Panc1 (cell line): ENCODE results near the gene C8B.

ENCODE experiments used
- SIN3A ChIP-seq: IDR thresholded peaks from 2 replicates; pipeline ENCODE4 v1.6.1; 2012; ENCODE audit warnings: low read depth, mild to moderate bottlenecking, low read length, moderate library complexity, borderline replicate concordance; ENCODE audit not compliant: insufficient read depth
- TF ChIP-seq, protein P1 (sequence below), 2 experiments: IDR thresholded peaks; 2 replicates each; pipeline ENCODE4 v1.6.1; 2011 to 2012; ENCODE audit warnings: low read depth in 2 of 2, control low read depth in 1 of 2, low read length in 1 of 2, mild to moderate bottlenecking in 1 of 2, moderate library complexity in 1 of 2; ENCODE audit not compliant: insufficient read depth in 1 of 2
- TF ChIP-seq, protein P2 (sequence below): fragments of 450-650 bp; IDR thresholded peaks from 2 replicates; pipeline ENCODE4 v1.5.1; 2017; ENCODE audit warnings: mild to moderate bottlenecking

DNA sequence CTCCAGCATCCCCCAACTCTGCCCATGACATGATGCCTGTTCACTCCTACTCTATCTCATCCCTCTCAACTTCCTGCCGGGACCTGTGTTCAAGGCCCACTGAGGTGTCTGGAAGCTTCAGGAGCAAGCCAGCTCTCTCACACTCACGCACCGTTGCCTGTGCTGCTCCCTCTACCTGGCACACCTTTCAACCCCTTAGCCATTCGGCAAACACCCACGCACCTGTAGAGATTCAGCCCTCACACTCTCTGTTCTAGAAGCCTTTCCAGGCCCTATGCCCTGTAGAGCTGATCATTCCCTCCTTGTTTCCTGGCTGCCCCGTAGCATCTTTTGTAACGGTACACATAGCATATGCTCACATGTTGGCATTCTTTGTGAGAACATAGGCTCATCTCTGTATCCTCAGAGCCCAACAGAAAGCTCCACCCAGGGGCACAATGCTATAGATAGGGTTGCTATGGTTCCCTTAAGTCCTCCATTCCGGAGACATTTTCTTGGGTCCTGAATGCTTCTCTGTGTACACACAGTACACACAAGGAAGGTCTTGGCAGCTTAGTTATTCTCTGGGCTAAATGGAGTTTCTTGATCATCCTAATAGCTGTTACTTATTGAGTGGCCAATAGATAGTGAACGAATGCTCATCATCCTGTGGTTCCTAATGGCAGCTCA lies 1.3 kb downstream of the C8B start:
- TF ChIP-seq, protein P1, sequence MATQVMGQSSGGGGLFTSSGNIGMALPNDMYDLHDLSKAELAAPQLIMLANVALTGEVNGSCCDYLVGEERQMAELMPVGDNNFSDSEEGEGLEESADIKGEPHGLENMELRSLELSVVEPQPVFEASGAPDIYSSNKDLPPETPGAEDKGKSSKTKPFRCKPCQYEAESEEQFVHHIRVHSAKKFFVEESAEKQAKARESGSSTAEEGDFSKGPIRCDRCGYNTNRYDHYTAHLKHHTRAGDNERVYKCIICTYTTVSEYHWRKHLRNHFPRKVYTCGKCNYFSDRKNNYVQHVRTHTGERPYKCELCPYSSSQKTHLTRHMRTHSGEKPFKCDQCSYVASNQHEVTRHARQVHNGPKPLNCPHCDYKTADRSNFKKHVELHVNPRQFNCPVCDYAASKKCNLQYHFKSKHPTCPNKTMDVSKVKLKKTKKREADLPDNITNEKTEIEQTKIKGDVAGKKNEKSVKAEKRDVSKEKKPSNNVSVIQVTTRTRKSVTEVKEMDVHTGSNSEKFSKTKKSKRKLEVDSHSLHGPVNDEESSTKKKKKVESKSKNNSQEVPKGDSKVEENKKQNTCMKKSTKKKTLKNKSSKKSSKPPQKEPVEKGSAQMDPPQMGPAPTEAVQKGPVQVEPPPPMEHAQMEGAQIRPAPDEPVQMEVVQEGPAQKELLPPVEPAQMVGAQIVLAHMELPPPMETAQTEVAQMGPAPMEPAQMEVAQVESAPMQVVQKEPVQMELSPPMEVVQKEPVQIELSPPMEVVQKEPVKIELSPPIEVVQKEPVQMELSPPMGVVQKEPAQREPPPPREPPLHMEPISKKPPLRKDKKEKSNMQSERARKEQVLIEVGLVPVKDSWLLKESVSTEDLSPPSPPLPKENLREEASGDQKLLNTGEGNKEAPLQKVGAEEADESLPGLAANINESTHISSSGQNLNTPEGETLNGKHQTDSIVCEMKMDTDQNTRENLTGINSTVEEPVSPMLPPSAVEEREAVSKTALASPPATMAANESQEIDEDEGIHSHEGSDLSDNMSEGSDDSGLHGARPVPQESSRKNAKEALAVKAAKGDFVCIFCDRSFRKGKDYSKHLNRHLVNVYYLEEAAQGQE (IDR thresholded peaks at IDR 0.05; ENCODE audit: insufficient read depth in 1 of 2, low read depth in 2 of 2, low read length in 1 of 2) = no peak
- TF ChIP-seq, protein P2, sequence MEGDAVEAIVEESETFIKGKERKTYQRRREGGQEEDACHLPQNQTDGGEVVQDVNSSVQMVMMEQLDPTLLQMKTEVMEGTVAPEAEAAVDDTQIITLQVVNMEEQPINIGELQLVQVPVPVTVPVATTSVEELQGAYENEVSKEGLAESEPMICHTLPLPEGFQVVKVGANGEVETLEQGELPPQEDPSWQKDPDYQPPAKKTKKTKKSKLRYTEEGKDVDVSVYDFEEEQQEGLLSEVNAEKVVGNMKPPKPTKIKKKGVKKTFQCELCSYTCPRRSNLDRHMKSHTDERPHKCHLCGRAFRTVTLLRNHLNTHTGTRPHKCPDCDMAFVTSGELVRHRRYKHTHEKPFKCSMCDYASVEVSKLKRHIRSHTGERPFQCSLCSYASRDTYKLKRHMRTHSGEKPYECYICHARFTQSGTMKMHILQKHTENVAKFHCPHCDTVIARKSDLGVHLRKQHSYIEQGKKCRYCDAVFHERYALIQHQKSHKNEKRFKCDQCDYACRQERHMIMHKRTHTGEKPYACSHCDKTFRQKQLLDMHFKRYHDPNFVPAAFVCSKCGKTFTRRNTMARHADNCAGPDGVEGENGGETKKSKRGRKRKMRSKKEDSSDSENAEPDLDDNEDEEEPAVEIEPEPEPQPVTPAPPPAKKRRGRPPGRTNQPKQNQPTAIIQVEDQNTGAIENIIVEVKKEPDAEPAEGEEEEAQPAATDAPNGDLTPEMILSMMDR = no peak
- no peak for TF ChIP-seq SIN3A
